Right kidney (tissue), 1 donor: ENCODE data around the gene SFSWAP.
"Not testable (repeated sequence)": the region's sequence is repeated elsewhere in the genome, so short reads cannot be mapped to it uniquely, and the experiment has no call there.

Source experiments
- DNase-seq: peaks from one replicate; pipeline ENCODE4 v3.0.0-alpha.2; 2016

SFSWAP gene

DNA sequence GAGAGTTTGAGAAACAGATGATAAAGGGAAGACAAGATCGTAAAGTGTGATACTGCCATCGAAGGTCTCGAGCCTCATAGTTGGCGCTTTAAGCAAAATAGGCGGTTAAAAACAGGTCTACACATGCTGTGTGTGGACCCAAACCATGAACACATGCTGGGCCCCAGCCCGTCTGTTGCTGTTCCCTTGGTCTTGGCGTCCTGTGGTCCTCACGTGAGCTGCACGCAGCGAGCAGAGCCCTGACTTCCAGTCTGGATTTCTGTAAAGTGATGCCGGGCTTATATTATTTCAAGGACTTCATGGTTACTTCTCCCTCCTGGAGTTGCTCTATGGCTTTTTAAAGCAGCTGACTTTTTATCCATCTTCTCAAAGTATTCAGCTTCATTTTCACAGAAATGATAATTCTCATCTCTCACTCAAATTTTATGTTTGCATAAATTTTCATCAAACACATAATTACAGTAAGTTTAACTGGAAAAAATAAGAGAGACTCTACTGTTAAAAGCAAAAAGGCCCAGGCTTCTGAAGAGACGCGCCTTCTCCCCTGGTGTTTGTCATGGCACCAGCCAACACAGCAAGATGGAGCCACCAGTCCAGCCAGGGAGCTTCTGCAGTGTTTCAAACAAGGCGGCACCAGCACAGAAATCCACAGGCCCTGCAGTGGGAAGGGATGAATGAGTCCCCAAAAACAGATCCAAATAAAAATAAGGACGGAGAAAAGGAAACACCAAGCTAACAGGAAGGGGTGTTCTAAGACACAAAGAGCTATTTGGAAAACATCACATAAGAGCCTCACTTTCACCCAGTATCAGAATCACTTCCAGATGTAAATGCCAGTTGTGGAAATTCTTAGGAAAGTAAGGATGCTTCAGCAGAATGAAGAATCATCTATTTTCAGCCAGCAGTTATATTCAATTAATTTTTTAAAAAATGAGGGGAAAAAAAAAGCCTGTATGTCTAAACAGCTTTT is 24.9 kb downstream of the SFSWAP start:
- DNase-seq: no peak

DNA sequence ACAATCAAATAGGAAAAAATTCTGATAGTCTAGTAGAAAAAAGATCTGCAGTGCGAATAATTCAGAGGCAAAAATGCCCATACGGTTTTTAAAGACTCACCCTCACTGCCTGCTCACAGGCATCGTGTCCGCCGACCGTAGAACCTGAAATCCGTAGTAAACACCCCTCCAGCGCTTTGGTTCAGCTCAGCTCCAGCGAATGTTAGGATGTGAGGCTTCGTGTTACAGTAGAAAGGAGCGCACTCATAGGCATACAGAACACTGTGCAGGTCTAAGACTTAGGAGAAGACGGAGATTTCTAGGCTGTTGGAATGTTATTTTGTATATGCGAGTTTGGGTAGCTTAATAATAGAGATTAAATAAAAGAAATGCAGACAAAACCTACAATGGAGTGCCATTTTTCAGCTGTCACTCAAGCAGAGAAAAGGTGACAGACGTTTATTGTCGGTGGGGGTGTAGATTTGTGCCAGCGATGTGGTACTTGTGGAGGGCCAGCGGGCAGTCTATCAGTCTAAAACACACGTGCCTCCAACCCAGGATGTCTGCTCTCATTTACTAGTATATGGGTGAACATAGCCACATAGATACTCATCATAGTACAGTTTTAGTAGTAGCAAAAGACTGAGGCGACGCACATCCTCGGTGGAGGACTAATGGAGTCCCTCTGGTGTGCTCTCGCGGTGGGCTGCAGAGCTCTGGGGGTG is 25.7 kb downstream of the SFSWAP start:
- no peak for DNase-seq

DNA sequence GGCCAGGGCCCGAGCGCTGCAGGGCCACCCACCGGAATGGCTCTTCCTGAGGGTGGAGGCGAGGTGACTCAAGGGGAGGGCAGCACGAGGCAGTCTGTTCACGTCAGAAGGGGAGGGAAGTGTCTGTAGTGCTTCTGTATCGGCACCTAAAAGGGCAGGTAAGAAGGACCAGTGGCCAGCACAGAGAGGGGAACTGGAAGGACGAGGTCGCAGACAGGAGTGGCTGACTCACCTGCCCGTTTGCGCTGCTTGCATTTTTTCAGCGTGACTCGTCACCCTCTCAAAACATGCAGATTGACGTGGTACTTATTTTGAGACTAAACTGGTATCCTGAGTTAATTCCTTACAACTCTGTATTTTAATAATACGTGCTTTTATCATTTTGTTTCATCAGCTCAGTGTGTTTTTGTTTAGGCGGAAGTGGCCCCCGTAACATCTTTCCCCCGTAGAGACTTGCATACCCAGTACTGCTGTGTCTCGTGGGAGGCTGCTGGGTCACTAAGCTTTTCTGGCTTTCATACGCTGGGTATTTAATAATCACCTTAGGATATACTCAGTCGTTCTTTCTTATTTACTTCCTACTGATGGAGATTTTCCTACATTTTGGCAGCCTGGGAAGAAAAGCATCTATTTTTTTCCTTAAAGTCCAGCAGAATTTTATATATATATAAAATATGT is 26.4 kb downstream of the SFSWAP start:
- no peak for DNase-seq

DNA sequence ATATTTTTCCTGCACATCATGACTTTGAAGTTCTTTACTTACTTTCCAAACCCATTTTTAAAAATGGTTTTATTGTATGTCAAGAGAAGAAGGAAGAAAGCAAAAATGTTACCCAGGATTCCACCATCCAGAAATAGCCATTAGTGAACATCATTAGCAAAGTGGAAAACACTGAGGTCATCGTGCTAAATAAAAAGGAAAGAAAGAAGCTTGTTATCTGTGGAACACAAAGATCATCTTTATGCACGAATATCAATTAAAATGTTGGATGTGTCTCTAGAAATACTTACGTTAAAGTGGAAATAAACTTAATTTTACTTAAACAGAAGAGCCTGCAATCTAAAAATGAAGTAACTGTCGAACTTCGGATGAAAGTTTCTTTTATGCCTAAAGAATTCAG is 27.3 kb downstream of the SFSWAP start:
- no peak for DNase-seq

DNA sequence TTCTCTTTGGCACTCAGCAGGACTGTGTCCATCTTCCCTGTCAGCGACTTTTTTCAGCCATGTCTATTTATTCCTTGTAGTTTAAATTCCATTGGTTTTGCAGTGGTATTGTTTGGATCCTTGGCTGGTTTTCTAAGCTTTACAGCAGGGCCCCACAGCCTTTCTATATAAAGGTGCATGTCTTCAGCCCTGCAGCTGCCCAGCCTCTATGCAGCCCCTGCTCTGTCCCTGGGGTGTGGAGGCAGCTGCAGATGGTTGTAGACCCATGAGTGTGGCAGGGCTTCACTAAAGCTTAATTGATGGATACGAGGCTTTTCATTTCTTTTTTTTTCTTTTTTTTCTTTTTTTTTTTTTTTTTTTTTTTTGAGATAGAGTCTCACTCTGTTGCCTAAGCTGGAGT is 29.7 kb downstream of the SFSWAP start:
- no peak for DNase-seq

DNA sequence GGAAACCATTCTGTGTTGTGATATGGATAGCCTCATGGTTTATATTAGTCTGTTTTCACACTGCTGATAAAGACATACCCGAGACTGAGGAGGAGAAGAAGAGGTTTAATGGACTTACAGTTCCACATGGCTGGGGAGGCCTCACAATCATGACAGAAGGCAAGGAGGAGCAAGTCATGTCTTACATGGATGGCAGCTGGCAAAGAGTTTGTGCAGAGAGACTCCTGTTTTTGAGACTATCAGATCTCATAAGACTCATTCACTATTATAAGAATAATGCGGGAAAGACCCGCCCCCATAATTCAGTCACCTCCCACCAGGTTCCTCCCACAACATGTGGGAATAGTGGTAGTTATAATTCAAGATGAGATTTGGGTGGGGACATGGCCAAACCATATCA is 31.9 kb downstream of the SFSWAP start:
- not testable (repeated sequence) for DNase-seq

DNA sequence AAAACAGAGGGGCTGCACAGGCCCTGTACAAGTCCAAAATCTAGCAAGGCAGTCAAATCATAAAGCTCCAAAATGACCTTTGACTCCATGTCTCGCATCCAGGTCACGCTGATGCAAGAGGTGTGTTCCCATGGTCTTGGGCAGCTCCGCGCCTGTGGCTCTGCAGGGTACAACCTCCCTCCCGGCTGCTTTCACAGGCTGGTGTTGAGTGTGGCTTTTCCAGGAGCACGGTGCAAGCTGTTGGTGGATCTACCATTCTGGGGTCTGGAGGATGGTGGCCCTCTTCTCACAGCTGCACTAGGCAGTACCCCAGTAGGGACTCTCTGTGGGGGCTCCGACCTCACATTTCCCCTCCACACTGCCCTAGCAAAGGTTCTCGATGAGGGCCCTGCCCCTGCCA is 32.5 kb downstream of the SFSWAP start:
- not testable (repeated sequence) for DNase-seq

DNA sequence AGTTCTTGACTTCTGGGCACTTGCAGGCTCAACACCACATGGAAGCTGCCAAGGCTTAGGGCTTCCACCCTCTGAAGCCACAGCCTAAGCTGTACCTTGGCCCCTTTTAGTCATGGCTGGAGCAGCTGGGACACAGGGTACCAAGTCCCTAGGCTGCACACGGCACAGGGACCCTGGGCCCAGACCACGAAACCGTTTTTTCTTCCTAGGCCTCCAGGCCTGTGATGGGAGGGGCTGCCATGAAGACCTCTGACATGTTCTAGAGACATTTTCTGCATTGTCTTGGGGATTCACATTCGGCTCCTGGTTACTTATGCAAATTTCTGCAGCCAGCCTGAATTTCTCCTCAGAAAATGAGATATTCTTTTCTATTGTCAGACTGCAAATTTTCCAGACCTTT is 33.0 kb downstream of the SFSWAP start:
- DNase-seq: not testable (repeated sequence)

DNA sequence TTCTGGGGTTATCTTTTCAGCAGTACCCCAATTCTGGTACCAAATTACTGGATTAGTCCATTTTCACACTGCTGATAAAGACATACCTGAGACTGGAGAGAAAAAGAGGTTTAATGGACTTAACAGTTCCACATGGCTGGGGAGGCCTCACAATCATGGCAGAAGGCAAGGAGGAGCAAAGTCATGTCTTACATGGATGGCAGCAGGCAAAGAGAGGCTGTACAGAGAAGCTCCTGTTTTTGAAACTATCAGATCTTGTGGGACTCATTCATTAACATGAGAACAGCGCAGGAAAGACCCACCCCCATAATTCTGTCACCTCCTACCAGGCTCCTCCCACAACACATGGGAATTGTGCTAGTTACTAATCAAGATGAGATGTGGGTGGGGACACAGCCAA is 33.8 kb downstream of the SFSWAP start:
- not testable (repeated sequence) for DNase-seq

DNA sequence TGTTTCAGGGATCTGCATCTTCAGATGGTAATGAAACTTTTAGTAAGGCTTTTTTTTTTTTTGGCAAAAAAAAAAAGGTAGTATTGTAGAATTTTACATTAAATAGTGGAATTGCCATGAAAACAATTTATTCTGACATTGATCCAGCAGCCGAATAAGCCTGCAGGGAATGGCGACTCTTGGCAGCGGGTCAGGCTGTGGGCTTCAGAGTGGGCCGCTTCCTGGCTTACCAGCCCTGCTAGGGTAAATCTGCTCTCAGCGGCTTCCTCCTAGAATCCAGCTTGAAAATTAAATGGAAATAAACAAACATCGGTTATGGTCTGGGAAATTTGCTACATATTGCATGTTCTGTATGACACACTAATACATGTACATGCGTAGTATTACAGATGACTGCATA is 34.8 kb downstream of the SFSWAP start:
- DNase-seq: no peak

DNA sequence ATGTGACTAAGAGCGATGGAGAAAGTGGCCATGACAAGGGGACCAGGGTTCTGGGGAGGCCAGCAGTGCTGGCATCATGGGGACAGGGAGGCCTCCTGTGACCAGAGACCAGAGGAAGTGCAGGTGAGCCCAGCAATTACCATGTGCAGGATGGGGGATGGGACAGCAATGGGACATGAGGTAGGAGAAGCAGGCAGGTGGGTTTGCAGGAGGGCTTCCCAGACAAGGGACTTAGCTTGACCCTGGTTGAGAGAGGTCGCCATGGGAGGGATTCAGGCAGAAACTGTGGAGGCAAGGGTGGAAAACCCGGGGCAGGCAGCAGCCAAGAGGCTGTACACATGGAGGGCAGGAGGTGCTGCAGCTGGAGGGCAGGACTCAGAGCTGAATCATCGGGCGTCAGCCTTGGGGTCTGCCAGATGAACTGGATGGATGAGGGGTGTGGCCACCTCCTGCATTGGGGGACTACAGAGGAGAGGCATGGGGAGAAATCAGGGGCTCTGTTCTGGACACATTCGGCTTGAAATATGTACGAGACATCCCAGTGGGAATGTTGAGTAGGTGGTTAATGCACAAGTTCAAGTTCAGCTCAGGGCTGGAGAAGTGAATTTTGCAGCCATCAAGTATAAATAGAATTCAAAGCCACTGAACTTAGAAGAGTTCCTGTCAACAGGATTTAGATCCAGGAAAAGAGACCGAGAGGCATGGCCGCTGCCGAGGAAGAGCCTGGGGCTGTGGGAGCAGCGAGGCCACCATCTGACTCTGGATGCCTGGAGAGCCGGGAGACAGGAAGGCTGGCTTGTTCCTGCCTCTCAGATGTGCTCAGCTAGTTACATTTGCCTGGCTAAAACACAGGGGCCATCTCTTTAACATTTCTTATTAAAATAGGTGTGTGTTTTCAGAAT is 36.6 kb downstream of the SFSWAP start:
- no peak for DNase-seq

DNA sequence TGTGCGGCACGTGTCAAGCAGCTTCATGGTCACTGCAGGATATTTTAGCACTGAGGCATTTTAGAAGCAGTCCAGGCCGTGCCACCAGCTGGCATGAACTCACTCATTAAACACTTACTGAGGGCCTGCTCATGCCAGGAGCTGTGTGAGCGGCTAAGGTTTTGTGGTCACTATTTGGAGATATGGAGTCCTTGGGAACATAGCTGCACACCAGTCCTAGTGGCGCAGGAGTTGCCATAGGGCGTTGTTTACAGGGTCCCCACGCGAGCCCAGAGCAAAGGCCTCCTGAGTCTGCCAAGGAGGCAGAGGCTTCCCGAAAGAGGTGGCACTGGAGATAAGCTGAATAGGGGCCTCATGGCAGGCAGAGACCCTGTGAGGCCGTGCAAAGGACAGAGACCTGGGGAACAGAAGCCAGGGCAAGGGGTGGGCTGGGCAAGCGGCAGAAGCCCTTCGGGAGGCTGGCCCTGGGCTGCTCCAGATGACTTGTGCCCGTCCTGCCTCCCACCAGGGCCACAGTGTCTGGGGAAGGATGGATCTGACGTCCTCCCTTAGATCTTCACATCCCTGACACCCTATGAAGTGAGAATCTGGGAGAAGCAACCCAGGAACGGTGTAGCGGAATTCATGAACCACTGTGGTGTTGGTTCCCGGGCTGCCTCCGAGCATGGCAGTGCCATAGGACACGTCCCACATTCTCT is 38.9 kb downstream of the SFSWAP start:
- no peak for DNase-seq

DNA sequence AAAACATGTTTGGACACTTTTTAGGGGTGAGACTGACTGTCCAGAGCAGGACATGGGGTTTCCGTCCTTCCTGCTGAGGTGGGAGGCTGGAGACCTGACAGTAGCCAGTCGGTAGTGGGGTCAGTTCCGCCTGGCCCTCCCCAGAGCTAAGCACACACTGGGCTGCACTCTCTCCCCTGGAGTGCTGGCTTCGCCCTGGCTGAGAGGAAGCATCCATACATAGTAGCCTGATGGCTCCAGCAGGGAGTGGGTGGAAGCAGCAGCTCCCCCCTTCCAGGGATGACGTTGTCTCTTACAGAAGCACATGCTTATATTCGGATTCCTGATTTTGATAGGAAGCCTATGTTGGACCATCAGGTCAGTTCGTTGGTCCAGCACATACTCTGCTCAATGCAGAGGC is 40.4 kb downstream of the SFSWAP start:
- DNase-seq: no peak

DNA sequence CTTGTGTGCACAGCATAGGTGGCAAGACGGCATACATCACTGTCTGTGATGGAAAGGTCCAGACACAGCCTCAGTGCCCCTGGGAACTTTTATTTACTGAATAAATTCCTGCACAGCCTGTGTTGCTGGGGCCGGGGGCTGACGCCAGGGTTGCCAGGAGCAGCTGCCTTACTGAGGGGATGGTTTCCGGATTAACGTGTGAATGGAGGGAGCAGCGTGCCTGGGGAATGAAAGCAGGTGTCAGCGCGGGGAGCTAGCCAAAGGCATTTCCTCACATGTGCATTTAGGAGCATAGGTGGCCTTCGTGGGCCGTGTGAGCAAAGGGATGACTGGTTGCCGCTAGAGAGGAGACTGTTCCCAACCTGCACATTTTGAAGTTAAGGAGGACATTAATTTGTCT is 41.6 kb downstream of the SFSWAP start:
- DNase-seq: no peak

DNA sequence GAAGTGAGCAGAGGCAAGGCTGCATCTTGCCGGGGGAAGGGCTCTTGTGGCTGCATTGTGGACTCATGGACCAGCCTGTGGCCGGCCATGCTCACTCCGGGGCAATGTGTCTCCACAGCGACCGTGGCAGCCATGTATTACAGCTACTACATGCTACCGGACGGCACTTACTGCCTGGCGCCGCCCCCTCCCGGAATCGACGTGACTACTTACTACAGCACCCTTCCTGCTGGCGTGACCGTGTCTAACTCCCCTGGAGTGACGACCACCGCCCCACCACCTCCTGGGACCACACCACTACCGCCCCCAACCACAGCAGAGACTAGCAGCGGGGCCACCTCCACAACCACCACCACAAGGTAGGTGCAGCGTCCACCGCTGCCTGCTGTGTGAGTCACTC is 42.1 kb downstream of the SFSWAP start:
- no peak for DNase-seq

DNA sequence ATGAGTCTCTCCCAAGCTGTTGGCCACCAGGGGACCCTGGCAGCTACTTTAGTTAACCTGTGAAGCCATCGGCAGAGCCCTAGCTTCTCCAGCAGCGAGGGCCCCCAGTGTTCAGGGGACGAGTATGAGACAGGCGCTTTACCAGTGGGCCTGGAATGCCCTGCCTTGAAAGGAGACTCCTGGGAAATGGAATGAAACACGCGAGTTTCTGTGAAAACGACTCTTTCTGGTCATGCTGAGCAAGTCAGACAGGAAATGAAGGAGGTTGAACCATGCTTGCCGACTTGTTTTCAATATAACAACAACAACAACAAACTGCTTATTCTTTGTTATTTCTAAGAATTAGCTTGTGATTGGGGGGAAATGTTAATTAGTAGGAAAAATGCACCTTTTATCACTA is 42.9 kb downstream of the SFSWAP start:
- DNase-seq: no peak

DNA sequence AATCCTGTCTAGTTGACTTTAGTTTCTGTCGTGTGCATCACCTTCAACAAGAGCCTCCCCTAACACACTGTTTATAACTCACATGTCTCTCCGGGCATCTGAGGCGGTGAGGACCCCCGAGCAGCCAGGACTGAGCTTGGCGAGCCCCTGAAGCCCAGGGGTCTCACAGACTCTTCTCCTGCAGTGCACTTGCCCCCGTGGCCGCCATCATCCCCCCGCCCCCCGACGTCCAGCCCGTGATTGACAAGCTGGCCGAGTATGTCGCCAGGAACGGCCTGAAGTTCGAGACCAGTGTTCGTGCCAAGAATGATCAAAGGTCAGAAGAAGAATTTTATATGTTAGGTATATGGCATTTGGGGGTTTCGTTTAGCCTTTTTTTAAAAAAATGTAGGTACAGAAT is 43.3 kb downstream of the SFSWAP start:
- no peak for DNase-seq

DNA sequence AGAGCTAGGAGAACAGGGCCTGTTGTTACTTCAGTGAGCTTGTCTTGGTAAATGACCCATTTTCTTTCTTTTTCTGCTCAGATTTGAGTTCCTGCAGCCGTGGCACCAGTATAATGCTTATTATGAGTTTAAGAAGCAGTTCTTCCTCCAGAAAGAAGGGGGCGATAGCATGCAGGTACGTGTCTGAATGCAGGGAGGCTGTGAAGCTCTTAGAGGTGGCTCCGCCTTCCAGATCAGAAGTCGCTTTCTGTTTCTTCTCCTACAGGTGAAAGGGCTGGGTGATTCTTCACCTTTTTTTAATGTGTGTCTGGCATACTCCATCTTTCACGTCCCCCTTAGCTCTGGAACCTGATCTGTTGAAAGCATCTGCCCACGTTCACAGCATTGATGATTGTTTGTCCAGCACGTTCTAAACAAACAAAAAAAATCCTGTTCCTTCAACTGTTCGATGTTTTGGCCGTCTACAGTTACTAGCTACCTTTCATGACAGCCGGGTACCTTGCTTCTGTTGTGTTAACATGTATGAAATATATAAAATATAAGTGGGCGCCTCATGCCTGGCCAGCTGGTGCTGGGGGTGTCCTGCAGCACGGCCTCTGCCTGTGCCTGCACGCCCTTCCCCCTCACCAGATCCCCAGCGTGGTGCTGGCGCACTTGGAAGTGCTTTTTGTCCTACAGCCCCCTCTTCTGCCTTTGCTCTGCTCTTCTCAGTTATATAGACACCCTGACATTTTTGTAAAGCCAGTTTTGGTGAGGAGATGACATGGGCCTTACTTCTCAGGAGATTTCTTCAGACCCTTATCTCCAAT is 44.6 kb downstream of the SFSWAP start:
- DNase-seq: no peak

DNA sequence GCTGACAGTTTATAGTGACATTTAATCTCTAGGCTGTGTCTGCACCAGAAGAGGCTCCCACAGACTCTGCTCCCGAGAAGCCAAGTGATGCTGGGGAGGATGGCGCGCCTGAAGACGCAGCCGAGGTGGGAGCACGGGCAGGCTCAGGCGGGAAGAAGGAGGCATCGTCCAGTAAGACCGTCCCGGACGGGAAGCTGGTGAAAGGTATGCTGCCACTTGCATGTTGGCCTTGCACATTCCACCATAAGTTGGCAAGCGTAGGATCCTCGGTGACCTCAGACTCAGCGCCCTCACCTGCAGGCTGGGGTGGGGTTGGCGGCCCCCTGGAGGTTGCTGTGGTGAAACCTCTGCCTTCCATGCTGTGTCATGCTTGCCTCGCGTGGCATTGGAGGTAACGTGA is 45.6 kb downstream of the SFSWAP start:
- DNase-seq: no peak

DNA sequence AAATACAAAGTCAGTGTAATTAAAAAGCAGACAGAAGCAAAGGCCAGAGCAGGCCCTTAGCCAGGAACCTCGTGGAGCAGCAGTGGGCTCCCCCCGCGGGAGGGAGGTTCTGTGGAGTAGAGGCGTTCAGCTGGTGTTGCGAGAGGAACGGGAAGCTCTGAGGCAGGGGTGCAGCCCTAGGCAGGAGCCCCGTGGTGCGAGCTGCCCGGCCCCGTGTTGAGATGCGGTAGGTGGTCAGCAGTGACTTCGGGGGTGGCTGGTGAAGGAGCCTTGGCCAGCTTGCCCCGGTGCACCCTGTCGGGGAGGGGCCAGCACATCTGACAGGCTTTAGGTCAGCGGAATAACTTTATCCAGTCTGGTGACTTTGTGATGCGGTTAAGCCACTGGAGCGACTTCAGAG is 46.2 kb downstream of the SFSWAP start:
- no peak for DNase-seq
